Measurements from ENCODE around the gene FER.

DNA sequence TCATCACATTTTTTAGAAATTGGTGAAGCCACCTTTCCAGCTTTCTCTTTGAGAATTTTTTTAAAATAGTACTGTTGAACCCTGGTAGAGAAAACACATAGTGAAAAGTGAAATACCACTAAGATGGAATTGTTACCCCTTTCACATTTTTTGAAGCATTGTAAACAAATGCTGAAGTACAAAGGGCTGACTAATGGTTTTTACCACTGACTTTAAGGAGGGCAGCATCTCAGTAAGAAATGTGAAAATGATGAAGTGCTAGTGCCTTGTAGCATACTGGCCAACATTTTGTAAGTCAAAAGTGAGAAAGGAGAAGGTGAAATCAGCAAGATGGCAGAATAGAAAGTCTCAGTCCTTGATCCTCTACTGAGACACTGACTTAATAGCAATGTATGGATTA, 341.5 kb downstream of the FER start:
- TF ChIP-seq, protein P1, sequence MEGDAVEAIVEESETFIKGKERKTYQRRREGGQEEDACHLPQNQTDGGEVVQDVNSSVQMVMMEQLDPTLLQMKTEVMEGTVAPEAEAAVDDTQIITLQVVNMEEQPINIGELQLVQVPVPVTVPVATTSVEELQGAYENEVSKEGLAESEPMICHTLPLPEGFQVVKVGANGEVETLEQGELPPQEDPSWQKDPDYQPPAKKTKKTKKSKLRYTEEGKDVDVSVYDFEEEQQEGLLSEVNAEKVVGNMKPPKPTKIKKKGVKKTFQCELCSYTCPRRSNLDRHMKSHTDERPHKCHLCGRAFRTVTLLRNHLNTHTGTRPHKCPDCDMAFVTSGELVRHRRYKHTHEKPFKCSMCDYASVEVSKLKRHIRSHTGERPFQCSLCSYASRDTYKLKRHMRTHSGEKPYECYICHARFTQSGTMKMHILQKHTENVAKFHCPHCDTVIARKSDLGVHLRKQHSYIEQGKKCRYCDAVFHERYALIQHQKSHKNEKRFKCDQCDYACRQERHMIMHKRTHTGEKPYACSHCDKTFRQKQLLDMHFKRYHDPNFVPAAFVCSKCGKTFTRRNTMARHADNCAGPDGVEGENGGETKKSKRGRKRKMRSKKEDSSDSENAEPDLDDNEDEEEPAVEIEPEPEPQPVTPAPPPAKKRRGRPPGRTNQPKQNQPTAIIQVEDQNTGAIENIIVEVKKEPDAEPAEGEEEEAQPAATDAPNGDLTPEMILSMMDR (IDR thresholded peaks at IDR 0.05; ENCODE audit: low read depth, low read length, poor library complexity, severe bottlenecking) = no peak
- no peak for TF ChIP-seq EZH2phosphoT487 (IDR thresholded peaks at IDR 0.05; ENCODE audit: borderline replicate concordance, low read length)
